IPS DF 6.9 (cell line): ENCODE measurements around the gene KRTAP23-1.

Experiments
- DNase-seq: peaks from one replicate; pipeline ENCODE4 v3.0.0-alpha.2; 2013; ENCODE audit warnings: low read depth, low spot score
- H3K27ac ChIP-seq: one replicate; pipeline ENCODE4 v1.5.1; 2013; ENCODE audit warnings: low read length, control low read depth
- H3K27me3 ChIP-seq: 2 replicates; pipeline ENCODE4 v1.6.1; 2013; ENCODE audit warnings: mild to moderate bottlenecking, low read length; ENCODE audit not compliant: control insufficient read depth, insufficient read depth
- H3K36me3 ChIP-seq: 2 replicates; pipeline ENCODE4 v1.6.1; 2013; ENCODE audit warnings: low read length; ENCODE audit not compliant: control insufficient read depth, insufficient read depth
- H3K4me1 ChIP-seq: 2 replicates; pipeline ENCODE4 v1.6.1; 2013; ENCODE audit warnings: low read length; ENCODE audit not compliant: control insufficient read depth, insufficient read depth
- H3K4me3 ChIP-seq: 2 replicates; pipeline ENCODE4 v1.5.1; 2013; ENCODE audit warnings: mild to moderate bottlenecking, low read length
- H3K9me3 ChIP-seq: 2 replicates; pipeline ENCODE4 v1.6.1; 2013; ENCODE audit warnings: low read length, inconsistent platforms; ENCODE audit not compliant: control insufficient read depth, insufficient read depth
- WGBS: extraction: QIAGEN DNeasy Blood & Tissue Kit; methylation state at CpG from one replicate; pipeline ENCODE4 v1.1.7; 2013; ENCODE audit warnings: mixed read lengths, missing lambda C conversion rate; ENCODE audit not compliant: insufficient read length, insufficient coverage; 5-methylcytosine and 5-hydroxymethylcytosine counted together

The KRTAP23-1 gene

DNA sequence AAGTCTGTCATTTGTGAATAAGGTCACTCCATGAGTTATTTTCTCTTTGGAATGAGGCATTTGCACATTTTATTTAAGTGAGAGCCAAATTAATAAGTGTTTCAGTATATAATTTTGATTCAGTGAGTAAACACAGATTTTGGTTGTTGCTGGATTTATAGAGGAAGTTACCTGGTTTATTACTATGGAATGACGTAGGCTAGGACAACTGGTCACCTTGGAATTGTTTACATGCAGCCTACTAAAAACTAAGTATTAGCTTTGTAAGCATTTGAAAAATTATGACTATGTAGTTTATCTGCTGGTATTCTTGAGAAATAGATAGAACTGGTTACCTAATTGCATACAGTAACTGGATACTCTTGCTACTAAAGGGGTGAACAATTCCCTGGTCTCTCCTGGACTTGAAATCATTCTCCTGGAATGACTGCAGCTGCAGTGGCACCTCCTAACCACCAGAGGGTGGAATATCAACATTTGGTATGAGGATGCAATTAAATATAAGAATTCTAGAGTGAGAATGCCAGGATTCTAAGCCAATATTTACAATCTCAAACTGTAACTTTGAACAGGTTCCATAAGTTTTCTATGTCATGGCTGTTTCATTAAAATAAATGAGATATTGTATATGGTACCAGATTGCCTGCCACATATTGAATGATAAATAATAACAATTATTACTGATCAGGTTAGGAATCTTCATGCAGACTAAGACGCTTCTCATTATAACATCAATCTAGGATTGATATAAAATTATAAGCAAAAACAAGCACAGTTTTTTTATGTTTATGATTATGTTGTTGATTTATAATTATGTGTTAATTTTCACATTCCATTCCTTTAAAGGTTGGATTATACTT is 7.5 kb downstream of the KRTAP23-1 start:
- H3K27me3 ChIP-seq: no peaks in the 10 kb centered on the region
- no peak for DNase-seq
- WGBS: no CpG with 5 or more reads among the region's 2 CpGs
- no peak overlapping the region for H3K4me3 ChIP-seq
- H3K4me1 ChIP-seq: no peaks in the 10 kb centered on the region
- H3K36me3 ChIP-seq: no peaks in the 10 kb centered on the region
- H3K27ac ChIP-seq: no peak overlapping the region
- H3K9me3 ChIP-seq: peaks cover 4% of the 10 kb centered on the region

DNA sequence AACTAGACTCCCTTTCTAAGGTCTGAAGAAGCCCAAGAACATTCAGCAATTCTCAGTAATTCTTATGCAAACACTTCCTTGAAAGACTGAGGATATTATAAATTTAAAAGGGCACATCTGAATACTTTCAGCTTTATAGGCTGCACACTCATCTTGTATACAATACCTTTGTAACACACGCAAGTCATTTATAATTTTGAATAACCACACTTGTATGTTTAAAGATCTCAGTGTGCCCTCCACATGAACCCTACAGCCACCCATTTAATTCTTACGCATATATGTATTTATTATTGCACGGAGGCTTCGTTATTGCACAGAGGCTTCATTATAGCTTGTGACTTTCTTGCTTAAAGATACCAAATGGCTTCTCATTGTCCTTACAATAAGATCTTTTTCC is 9.7 kb downstream of the KRTAP23-1 start:
- no CpG with 5 or more reads among the region's 4 CpGs for WGBS
- H3K4me3 ChIP-seq: no peak overlapping the region
- no peaks in the 10 kb centered on the region for H3K4me1 ChIP-seq

DNA sequence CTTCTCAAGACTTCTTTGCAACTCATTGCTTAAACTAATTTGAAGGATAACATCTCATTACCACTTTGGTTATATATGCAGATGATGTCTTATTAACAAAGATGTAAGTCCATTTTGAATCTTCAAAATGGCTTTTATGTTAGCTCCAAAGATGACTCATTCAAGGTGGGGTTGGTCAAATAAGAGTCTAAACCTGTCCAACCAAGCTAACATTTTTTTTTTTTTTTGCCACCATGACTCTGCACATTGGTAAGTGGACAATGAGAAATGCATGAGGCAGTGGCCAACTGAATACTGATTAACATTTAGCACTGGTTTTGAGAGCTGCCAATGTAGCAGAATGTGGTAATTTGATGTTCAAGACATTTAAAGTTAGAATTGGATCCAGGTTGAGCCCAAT is 10.6 kb downstream of the KRTAP23-1 start:
- Histone ChIP-seq H3K4me1 (no peaks in the 10 kb centered on the region), H3K4me3 (no peak overlapping the region), H3K27me3 (no peaks in the 10 kb centered on the region), H3K36me3 (no peaks in the 10 kb centered on the region), H3K9me3 (peaks cover 4% of the 10 kb centered on the region), H3K27ac (no peak overlapping the region)
- no peak for DNase-seq

More for the DNA sequence above, 9.7 kb downstream of the KRTAP23-1 start:
- Histone ChIP-seq H3K27ac (no peak overlapping the region), H3K9me3 (peaks cover 4% of the 10 kb centered on the region), H3K36me3 (no peaks in the 10 kb centered on the region), H3K27me3 (no peaks in the 10 kb centered on the region)
- no peak for DNase-seq

DNA sequence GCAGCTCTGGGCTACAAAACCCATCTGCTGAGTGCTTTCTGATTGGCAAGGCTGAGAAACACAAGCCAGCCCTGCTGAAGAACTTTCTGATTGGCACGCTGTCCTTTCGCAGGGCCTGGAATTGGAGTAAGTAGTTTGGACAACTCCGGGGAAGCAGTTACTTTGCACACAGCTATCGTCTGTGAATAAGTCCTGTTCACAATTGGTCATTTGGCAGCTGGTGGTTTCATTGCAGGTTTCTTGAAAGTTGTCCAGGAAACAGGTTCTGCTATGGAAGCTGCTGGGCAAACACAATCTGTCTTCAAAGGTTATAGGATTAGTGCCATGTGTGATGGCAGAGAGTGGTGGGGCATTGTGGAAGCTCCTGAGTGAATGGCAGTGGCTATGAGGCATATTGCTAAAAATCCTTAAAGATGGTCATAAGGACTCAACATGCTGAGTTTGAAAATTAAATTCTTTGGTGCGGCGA is 11.1 kb downstream of the KRTAP23-1 start, which contains the start of gene KRTAP27-1:
Gene KRTAP27-1, minus strand, starts transcription at position 419 of the 469 bp plus-strand sequence. Its CDS starts 26 bp downstream, at position 393.
- no peak within 1 kb of the TSS for H3K4me3 ChIP-seq
- H3K27ac ChIP-seq: no peak within 1 kb of the TSS

DNA sequence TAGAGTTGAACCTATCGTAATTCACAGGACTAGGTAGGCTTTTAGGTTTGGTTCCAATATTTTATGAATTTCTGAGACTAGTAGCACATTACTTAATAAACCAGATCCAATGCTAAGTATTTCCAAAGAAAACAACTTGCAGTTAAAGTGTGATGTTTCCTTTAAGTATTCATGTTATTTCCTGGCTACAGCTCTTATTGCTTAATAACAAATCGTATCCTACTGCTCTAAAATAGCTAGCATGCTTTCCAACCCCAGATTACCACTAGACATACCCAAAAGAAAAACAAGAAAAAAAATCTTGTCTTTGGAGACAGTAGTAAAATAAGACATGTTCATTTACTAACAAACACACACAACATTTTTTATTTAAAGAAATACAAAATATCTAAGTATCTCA is 11.8 kb downstream of the KRTAP23-1 start:
- Histone ChIP-seq H3K27me3 (no peaks in the 10 kb centered on the region), H3K9me3 (peaks cover 4% of the 10 kb centered on the region), H3K4me3 (no peak overlapping the region), H3K4me1 (no peaks in the 10 kb centered on the region), H3K27ac (no peak overlapping the region), H3K36me3 (no peaks in the 10 kb centered on the region)
- WGBS: no CpG with 5 or more reads among the region's 2 CpGs
- DNase-seq: no peak

More for the DNA sequence above, 11.1 kb downstream of the KRTAP23-1 start, which contains the start of gene KRTAP27-1:
- H3K36me3 ChIP-seq: no peaks in the 10 kb centered on the region
- no peaks in the 10 kb centered on the region for H3K4me1 ChIP-seq
- no peak for DNase-seq
- no peaks in the 10 kb centered on the region for H3K27me3 ChIP-seq
- peaks cover 4% of the 10 kb centered on the region for H3K9me3 ChIP-seq
- no CpG with 5 or more reads among the region's 6 CpGs for WGBS

DNA sequence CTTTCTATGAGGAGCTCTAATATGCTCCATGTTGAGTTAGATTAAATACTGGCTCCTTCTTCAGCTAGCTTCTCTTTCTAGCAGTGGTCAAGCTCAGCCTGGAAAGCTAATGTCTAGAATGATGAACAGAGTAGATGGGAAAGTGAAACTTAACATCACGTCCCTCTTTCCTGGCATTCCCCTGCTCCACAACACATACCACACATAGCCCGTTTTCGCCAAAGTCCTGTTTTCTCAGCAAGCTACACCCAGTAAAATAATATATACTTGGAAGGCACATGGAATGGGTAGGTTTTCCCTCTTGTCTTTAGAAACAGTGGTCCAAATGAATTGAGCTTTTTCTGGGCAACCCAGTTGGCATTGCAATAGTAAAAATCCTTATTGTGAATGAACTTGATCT is 14.7 kb downstream of the KRTAP23-1 start:
- no peak for DNase-seq
- H3K9me3 ChIP-seq: peaks cover 7% of the 10 kb centered on the region
- H3K36me3 ChIP-seq: no peaks in the 10 kb centered on the region
- WGBS: no CpG with 5 or more reads among the region's 3 CpGs
- no peaks in the 10 kb centered on the region for H3K4me1 ChIP-seq
- no peak overlapping the region for H3K4me3 ChIP-seq
- H3K27me3 ChIP-seq: no peaks in the 10 kb centered on the region
- no peak overlapping the region for H3K27ac ChIP-seq

DNA sequence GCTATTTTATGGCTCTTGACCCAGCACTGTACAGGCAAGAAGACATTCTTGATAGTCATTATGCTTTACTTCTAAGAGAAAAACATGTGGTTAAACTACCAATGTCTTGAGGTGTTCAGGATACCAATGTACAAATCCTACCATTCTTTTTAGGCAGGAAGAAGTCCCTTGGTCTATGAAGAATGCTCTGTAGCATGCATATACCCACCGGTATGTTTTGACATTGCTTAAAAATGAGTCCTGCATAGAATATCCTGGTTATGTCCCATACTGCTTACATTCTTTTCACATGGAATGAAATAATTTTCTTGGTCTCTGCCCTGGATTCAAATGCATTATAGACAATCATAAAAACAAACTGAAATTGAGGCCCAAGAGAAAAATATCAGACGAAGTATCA is 15.7 kb downstream of the KRTAP23-1 start:
- WGBS: no CpG with 5 or more reads among the region's 2 CpGs
- H3K4me3 ChIP-seq: no peak overlapping the region
- H3K36me3 ChIP-seq: no peaks in the 10 kb centered on the region
- H3K4me1 ChIP-seq: no peaks in the 10 kb centered on the region
- H3K9me3 ChIP-seq: peaks cover 9% of the 10 kb centered on the region
- DNase-seq: no peak
- no peaks in the 10 kb centered on the region for H3K27me3 ChIP-seq
- no peak overlapping the region for H3K27ac ChIP-seq

DNA sequence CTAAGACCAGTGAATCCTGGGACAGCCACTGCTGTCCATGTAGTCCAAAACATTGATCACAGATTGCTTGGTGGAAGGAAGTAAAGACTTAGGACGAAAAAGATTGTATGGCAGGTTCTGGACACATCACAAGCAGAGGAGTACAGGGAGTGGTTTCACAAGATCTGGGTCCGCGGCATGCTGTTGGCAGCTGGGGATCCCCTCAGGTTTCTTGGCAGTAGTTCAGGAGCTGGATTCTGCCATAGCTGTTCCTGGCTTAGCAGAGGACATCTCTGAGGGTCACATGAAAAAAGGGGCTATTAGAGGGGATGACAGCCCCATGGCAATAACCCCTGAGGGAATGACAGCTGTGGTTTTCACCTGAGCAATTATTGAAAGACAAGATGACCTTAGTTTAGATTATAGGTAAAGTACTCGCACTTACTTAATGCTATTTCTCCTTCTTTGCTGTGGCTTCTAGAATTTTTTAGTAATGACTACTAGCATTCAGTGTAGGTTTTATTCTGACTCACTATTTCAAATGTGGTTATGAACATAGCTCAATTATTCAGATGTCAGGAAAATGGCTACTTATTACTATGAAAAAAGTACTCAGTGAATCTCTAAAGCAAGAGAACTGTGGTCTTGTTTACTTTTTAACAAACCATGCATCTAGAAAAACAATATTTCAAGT is 19.1 kb downstream of the KRTAP23-1 start:
- Histone ChIP-seq H3K36me3 (no peaks in the 10 kb centered on the region), H3K27ac (no peak overlapping the region), H3K9me3 (peaks cover 5% of the 10 kb centered on the region), H3K4me1 (no peaks in the 10 kb centered on the region), H3K27me3 (no peaks in the 10 kb centered on the region), H3K4me3 (no peak overlapping the region)
- DNase-seq: no peak
- no CpG with 5 or more reads among the region's 4 CpGs for WGBS

DNA sequence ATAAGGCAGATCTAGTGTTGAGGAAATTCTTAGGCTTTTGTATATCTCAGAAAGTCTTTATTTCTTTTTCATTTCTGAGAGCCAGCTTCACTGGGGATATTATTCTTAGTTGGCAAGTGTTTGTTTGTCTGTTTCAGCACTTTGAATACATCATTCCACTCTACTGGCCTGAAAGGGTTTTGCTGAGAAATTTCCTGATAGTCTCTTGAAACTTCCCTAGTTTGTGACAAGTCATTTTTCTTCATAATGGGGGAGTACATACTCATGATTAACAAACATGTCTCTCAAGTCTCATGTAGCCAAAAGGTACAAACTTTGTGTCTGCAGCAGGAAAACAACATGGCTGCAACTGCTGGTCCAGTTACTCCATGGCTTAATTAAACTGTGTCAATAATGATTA is 22.0 kb downstream of the KRTAP23-1 start:
- H3K4me3 ChIP-seq: no peak overlapping the region
- H3K27ac ChIP-seq: no peak overlapping the region
- peaks cover 6% of the 10 kb centered on the region for H3K9me3 ChIP-seq
- H3K36me3 ChIP-seq: no peaks in the 10 kb centered on the region
- DNase-seq: no peak
- no peaks in the 10 kb centered on the region for H3K27me3 ChIP-seq
- no peaks in the 10 kb centered on the region for H3K4me1 ChIP-seq

DNA sequence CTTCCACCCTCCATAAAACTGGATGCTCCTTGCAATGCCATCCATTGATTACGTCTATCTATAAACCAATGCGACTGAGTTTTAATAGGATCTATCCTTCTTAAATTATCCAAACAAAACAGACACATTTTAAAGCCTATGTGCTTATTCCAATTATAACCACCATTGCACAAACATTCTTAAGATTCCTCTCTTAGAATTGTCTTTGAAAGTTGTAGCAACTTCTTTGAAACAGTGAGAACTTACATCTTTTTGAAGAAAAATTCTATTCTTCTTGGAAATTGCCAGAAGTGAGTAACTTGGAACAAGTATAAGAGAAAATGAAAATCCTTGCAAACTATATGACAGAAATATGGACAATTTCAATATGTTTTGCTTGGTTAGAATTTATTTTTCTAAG is 28.2 kb downstream of the KRTAP23-1 start, which contains the start of gene KRTAP26-1:
Gene KRTAP26-1, minus strand, starts transcription at position 101 of the 400 bp plus-strand sequence. CDS start 280 bp downstream, outside the sequence.
- WGBS: no CpG with 5 or more reads among the region's 2 CpGs
- Histone ChIP-seq H3K27ac (no peak within 1 kb of the TSS), H3K4me3 (no peak within 1 kb of the TSS), H3K36me3 (no peaks in the 10 kb centered on the region), H3K9me3 (peaks cover 5% of the 10 kb centered on the region), H3K4me1 (no peaks in the 10 kb centered on the region), H3K27me3 (no peaks in the 10 kb centered on the region)
- DNase-seq: no peak
